Muscle of back (tissue), 11 donors: ENCODE measurements around the gene MFSD11. TPM values are rescaled to one million over a fixed set of nuclear protein-coding genes. Genes with fewer than 3 reads are reported as not detected.
"Not testable (repeated sequence)": the region's sequence is repeated elsewhere in the genome, so short reads cannot be mapped to it uniquely, and the experiment has no call there.

Experiments used
- DNase-seq, 3 donors: peaks; one replicate each; pipeline versions ENCODE4 v3.0.0 to v3.0.0-alpha.2; 2013
- polyA plus RNA-seq, 10 donors: library from polyadenylated mRNA; unstranded; fragments of 120-200 nt; gene quantifications; one replicate each; pipeline ENCODE4 v1.2.1, GENCODE V29; 2013; ENCODE audit not compliant: insufficient read length in 10 of 10

MFSD11 gene
- polyA plus RNA-seq, 10 donors: 29.0 to 48.4 (median 35.9) TPM

DNA sequence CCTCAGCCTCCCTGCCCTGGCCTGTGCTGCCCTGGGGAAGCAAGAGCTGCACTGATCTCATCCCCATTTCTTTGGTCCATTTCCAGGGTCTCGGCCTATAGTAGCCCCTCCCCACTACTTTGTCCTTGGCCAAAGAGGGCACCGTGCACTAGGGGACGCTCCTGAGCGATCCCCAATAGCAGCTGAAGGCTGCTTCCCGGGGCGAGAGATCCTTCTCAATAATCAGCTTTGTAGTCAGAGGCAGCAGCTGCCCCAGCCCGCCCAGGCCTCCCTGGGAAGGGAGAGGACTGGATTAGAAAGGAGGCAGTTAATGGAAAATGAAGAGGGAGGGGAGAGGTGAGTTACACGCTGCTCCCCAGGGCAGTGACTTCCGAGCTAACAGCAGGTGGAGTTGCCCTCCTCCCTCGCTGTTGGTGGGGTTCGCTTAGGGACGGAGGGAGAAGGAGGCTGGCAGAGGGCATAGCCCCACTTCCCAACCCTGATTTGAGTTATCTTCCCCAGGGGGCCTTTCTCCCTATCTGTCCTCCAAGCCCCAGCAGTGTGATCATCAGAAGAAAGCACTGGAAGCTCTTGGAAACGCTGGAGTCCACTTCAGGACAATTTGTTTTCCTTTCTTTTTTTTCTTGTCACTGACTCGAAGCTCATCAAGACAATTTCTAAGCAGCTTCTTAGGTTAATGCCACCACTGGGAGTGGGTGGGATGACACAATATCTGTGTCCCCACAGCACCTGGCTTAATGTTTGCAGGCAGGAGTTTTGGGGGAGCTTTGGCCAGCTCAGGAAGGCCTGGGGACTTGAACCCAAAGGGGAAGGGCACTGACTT lies 29.7 kb upstream of the MFSD11 start:
- DNase-seq: peak in 2 of 3 donors; percentile 63 to 81

DNA sequence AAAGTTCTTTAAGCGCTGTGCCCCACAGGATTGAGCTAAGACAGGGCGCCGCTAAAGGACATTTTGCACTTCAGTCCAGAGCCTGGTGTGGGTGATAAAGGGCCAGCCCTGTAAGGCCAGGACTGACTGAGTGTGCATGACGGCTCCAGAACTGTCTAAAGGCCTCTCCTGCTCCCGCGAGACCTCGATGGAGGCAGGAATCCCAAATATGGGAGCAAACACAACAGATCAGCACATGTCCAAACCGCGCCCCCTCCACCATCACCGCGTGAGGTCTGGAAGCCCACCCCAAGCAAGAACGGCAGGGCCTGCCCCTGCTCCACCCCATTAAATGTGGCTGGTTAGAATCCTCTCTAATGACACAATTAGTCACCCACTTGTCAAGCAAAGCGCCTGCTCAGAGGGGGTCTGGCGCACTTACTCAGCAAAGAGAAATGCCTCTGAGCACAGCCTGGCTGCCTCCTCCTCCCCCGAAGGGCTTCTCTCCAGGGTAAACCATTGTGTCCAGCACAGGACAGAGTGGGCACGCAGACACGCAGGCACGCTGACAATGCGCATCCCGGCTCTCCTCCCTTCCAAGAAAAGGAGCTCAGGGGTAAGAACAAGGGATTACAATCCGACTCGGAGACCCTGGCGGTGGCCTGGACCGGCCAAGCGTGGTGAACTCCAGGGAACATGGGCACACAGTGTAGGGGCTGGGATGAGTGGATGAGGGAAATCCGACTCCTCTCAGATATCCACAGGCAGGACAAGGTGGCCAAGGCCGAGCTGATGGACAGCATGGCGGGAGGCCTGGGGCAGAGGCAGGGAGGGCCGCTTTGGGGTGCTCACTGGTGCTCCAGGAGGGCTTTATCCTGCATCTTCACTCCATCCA lies 28.6 kb upstream of the MFSD11 start:
- peak; percentile 79 to 97 (median 89) for DNase-seq

DNA sequence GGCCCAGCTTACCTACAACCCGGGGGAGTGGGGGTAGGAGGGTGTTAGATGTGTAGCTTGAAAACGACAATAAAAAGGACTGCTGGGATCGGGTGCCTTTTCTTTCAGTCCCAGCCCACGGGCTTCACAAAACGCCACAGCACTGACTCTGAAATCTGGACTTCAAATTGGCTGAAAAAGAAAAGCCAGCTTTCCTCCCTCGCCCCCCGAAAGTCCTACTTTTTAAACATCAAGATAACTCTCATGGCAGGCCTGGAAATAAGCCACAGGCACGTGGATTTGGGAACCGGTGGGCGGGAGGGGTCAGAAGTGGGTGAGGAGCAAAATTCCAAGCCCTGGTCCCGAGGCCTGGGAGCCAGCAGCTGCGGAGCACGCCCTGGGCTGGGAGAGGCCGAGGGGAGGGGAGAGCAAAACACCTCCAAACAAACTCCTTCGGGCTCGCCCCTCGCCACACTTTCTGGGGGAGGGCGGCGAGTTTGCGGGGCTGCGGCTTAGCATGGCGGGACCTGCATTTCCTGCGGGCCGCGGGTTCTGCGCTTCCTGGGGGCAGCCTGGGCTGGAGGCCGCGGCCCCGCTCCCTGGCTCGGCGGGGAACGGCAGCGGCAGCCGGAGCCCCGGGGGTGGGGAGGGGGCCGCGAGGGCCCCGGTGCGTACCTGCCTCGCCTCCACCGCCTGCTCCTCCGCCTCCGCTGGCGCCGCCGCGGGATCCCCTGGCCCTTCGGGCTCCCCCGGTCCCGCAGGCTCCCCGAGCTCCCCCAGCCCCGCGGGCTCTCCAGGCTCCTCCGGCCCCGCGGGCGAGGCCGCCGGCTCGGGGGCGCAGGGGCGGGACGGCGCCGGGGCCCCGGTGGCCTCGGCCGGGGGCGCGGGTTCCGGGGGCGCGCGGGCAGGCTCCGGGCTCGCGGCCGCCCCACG lies 27.7 kb upstream of the MFSD11 start:
- peak in 1 of 3 donors; percentile 76 for DNase-seq

DNA sequence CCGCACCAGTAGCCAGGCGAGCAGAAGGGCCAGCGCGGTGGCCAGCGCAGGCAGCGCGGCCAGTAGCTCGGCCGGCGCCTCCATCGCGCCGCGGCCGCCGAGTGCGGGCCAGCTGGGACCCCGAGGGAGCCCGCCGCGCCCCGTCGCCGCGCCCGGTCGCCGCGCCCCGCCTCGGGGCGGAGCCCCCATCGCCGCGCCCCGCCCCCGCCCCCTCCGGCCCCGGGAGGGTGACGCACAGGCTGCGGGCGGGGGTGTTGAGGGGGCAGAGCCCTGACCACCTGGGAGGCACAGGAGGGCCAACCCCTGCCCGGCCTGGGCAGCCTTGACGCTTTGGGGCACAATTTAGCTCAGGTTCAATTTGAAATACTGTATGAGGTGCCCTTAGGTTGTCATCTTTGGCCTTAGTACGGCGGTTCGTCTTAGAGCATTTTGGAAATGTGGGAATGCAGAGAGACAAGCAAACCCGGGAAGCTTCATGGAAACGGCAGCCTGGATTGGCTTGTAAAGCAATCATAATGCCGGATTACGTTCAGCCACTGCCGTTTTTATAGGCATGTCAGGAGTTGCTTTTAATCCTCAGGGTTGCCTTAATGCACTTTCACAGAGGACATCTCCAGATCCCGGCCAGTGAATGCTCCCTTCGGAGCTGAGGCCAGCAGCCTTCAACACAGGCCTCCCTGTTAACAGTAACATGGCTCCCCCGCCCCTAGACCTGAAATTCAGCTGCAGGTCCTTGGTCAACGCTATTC lies 26.9 kb upstream of the MFSD11 start, which contains the start of gene MXRA7:
Gene MXRA7 (minus strand): TSS at position 103 of the 749 bp plus-strand sequence. CDS start 19 bp downstream, at position 84.
- DNase-seq: peak; percentile 70 to 85 (median 72)

DNA sequence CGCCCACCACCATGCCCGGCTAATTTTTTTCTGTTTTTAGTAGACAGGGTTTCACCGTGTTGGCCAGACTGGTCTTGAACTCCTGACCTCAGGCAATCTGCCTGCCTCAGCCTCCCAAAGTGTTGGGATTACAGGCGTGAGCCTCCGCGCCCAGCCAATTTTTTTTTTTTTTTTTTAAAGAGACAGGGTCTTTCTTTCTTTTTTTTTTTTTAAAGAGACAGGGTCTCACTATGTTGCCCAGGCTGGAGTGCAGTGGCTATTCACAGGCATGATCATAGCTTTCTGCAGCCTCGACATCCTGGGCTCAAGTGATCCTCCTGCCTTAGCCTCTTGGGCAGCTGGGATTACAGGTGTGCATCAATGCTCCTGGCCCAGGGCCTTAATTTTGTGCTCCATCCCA lies 25.6 kb upstream of the MFSD11 start:
- not testable (repeated sequence) for DNase-seq

DNA sequence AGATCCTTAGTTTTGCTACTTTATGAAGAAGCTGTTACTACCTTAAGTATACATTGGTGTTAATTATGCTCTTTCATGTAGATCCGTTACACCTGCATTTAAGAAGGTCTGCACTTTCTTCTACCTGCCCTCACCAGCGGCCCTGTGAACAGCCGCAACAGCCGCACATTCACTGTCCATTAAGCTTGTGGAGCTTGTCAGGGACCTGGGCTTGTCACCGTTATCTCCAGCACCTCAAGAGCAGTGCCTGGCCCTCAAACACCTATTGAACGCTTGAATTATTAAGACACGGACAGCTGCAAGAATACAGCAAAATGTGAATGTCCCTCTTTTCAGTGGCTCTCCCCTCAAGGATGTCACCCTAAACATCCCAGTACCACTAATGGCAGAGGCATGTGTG lies 24.2 kb upstream of the MFSD11 start:
- no peak for DNase-seq

- no peak for DNase-seq
Observed at GRCh38 chr17:76714336-76714735, 23.6 kb upstream of the MFSD11 start.

- peak in 2 of 3 donors; percentile 74 to 75 for DNase-seq
Observed at GRCh38 chr17:76714822-76715495, 23.0 kb upstream of the MFSD11 start.

GRCh38 chr17:76715496-76715830 lies 22.5 kb upstream of the MFSD11 start:
- DNase-seq: no peak

DNA sequence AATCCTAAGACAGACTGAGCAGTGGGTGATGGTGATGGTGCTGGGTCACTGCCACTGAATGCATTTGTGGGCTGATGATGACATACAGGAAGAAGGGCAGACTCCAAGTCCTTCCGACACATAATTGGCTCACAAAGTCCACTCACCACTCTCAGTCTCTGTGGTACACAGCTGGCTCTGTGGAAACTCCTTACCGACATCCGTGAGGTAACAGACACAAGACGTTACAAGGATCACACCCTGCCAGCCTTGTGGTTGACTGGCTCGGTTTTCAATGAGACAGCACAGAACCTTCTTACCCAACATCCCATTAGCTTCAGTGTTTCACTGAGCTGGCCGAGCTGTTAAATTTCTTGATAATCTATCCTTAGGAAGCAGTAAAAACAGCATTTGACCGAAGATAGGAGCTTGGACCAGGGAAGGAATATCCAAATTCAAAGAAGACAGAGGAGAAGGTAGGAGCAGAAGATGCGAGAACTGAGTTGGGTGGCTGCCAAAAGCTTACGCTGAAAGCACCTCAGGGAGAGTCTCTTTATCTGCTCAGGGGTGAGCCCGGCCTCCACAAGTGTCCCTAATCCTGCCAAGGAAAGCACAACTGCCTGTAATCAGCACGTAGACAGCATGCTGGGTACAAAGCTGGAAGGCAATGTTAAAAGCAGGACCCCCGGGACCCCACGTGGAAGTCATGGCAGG lies 21.6 kb upstream of the MFSD11 start:
- peak in 1 of 3 donors; percentile 90 for DNase-seq

DNA sequence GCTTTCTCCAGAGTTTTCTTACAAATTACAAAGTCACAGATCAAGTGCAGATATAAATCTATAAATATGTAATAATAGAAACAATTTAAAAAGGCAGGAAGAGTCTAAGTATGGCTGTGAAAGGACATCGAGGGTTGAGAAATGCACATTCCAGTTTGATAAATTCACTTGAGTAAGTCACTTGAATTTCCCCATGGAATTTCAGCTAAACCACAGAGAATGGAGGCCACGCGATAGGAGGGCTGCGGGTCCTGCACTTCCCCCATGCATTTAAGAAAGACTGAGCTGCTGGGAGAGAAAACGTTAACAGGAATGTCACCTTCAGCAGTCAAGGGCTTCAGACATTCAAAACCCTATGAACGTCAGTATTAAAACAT lies 21.1 kb upstream of the MFSD11 start:
- no peak for DNase-seq

DNA sequence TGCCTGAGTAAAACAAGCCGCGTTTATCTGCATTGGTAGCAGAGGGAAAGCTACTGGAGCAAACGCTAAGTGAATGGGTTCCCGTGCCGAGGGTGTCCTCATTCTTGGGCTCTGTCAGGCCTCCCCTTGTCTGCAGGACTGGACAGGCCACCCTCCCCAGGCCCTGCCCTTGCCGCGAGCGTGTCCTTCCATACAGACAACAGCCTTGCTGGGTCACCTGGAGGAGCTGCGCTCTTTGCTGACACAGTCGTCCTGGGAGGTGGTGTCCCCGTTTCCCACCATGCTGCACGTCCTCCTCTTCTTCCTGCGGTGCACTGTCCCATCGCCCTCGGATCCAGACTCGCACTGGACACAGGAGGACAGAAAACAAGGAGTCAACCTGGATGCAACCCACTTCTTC lies 19.4 kb upstream of the MFSD11 start:
- DNase-seq: no peak

- DNase-seq: no peak
Observed at GRCh38 chr17:76720211-76720610, 17.7 kb upstream of the MFSD11 start.

- DNase-seq: no peak
Observed at GRCh38 chr17:76720941-76721340, 17.0 kb upstream of the MFSD11 start.

GRCh38 chr17:76721463-76721862 lies 16.5 kb upstream of the MFSD11 start:
- no peak for DNase-seq

GRCh38 chr17:76722279-76722678 lies 15.6 kb upstream of the MFSD11 start:
- DNase-seq: no peak

GRCh38 chr17:76722977-76723376 lies 14.9 kb upstream of the MFSD11 start:
- not testable (repeated sequence) for DNase-seq

GRCh38 chr17:76723812-76724211 lies 14.1 kb upstream of the MFSD11 start:
- no peak for DNase-seq

DNA sequence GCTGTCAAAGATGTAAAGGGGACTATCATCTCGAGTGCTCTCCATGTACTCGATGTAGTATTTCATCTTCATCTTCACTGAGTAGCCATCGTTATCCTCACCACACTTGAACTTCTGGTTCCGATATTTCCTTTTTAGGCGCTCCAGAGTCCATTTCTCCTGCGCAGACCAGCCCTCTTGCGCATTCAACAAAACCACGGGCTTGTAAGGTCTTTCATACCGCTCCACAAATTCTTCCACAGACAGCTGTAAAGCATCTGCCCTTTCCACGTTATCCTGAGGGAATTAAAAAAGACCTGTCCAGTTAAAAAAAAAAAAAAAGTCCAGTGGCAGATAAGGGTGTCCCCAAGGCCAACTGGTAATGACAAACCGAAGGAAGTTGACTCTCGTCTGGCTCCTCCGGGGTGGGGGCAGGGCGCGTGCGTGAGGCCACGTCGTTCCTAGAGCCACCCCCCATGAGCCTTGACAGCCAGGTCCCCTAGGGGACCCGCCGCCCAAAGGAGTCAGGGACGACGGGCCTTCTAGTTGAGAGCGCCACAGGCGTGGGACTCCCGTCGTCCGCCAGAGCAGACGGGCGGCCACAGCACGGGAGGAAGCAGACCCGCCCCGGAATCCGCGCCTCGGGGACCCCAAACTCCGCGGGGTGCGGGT lies 12.2 kb upstream of the MFSD11 start:
- peak in 1 of 3 donors; percentile 62 for DNase-seq
